ENCODE data around the gene FOS.

Gene FOS

GRCh38 chr14:75310295-75311111, 31.9 kb downstream of the FOS start:
- WGBS: 40% methylated on average over 13 of the region's 13 CpGs
- H3K27me3 ChIP-seq (ENCODE audit: insufficient read depth, low read length): no peaks in the 10 kb centered on the region
- H3K9ac ChIP-seq (ENCODE audit: low read depth, low read length): no peak overlapping the region
- peaks cover 8% of the 10 kb centered on the region; the same call in 1 of the 2 replicates for H3K4me1 ChIP-seq (ENCODE audit: insufficient read depth, low read length)
- no peaks in the 10 kb centered on the region for H3K36me3 ChIP-seq (ENCODE audit: insufficient read depth, low read length)
- no peaks in the 10 kb centered on the region for H3K9me3 ChIP-seq (ENCODE audit: insufficient read depth, low read depth, low read length)
- peak overlapping the region; percentile 62 for H3K27ac ChIP-seq (ENCODE audit: low read depth, low read length)
- H3K4me3 ChIP-seq (ENCODE audit: low read length): no peak overlapping the region

- H3K9ac ChIP-seq (ENCODE audit: low read depth, low read length): no peak overlapping the region
- H3K9me3 ChIP-seq (ENCODE audit: insufficient read depth, low read depth, low read length): no peaks in the 10 kb centered on the region
- H3K36me3 ChIP-seq (ENCODE audit: insufficient read depth, low read length): no peaks in the 10 kb centered on the region
- no peak overlapping the region for H3K27ac ChIP-seq (ENCODE audit: low read depth, low read length)
- no peaks in the 10 kb centered on the region for H3K27me3 ChIP-seq (ENCODE audit: insufficient read depth, low read length)
- peaks cover 8% of the 10 kb centered on the region; the same call in 1 of the 2 replicates for H3K4me1 ChIP-seq (ENCODE audit: insufficient read depth, low read length)
- 94% methylated on average over 4 of the region's 4 CpGs for WGBS
- no peak overlapping the region for H3K4me3 ChIP-seq (ENCODE audit: low read length)
Observed at GRCh38 chr14:75311356-75311755, 32.7 kb downstream of the FOS start.

DNA sequence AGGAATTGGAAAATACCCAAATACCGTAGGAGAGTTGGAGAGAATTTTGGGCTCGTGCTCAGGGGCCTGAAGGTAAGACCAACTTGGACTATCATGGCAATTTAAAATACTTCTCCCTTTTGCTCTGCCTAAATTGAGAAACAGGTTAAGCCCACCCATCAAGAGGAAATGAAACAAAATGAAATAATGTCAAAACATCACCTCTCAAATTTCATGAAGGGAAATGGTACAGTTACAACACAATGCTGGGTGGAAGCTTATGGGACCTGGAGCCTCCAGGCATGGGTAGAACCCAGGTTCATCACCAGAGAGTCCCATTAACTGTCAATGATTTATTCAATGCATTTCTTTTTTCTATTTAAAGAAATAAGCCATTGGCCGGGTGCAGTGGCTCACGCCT, 33.7 kb downstream of the FOS start:
- Histone ChIP-seq H3K9me3 (ENCODE audit: insufficient read depth, low read depth, low read length) (no peaks in the 10 kb centered on the region), H3K4me1 (ENCODE audit: insufficient read depth, low read length) (peaks cover 8% of the 10 kb centered on the region; the same call in 1 of the 2 replicates), H3K27ac (ENCODE audit: low read depth, low read length) (no peak overlapping the region), H3K4me3 (ENCODE audit: low read length) (no peak overlapping the region), H3K36me3 (ENCODE audit: insufficient read depth, low read length) (no peaks in the 10 kb centered on the region), H3K27me3 (ENCODE audit: insufficient read depth, low read length) (no peaks in the 10 kb centered on the region), H3K9ac (ENCODE audit: low read depth, low read length) (no peak overlapping the region)
- WGBS: 93% methylated on average over 4 of the region's 4 CpGs

- Histone ChIP-seq H3K27ac (ENCODE audit: low read depth, low read length) (no peak overlapping the region), H3K9ac (ENCODE audit: low read depth, low read length) (no peak overlapping the region), H3K36me3 (ENCODE audit: insufficient read depth, low read length) (no peaks in the 10 kb centered on the region), H3K4me1 (ENCODE audit: insufficient read depth, low read length) (peaks cover 6% of the 10 kb centered on the region; the same call in 1 of the 2 replicates), H3K27me3 (ENCODE audit: insufficient read depth, low read length) (no peaks in the 10 kb centered on the region), H3K9me3 (ENCODE audit: insufficient read depth, low read depth, low read length) (no peaks in the 10 kb centered on the region), H3K4me3 (ENCODE audit: low read length) (no peak overlapping the region)
- WGBS: 97% methylated on average over 5 of the region's 5 CpGs
Observed at GRCh38 chr14:75313294-75313693, 34.7 kb downstream of the FOS start.

DNA sequence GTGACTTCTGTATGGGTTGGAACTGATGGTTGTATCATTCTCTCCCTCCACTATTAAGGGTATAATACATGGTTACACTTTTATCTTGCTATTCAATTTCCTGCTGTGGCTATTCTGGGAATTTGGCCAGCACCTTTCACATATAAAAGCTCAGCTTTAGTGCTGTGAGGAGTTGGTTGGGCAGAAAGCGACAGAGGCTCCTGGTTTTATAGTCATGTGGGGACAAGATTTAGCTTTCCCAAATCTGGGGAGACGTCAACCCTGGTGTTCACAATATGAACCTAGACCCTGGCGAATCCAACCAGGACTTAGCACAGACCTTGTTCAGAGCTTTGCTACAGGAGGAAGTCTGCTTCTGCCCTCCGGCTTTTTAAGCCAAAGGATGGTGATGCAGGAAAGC, 36.5 kb downstream of the FOS start:
- Histone ChIP-seq H3K9me3 (ENCODE audit: insufficient read depth, low read depth, low read length) (no peaks in the 10 kb centered on the region), H3K27ac (ENCODE audit: low read depth, low read length) (no peak overlapping the region), H3K9ac (ENCODE audit: low read depth, low read length) (no peak overlapping the region), H3K4me1 (ENCODE audit: insufficient read depth, low read length) (peaks cover 5% of the 10 kb centered on the region; the same call in 1 of the 2 replicates), H3K27me3 (ENCODE audit: insufficient read depth, low read length) (no peaks in the 10 kb centered on the region), H3K4me3 (ENCODE audit: low read length) (no peak overlapping the region), H3K36me3 (ENCODE audit: insufficient read depth, low read length) (no peaks in the 10 kb centered on the region)
- 66% methylated on average over 4 of the region's 4 CpGs for WGBS

GRCh38 chr14:75317148-75317547, 38.5 kb downstream of the FOS start:
- Histone ChIP-seq H3K4me1 (ENCODE audit: insufficient read depth, low read length) (no peaks in the 10 kb centered on the region), H3K36me3 (ENCODE audit: insufficient read depth, low read length) (no peaks in the 10 kb centered on the region), H3K27ac (ENCODE audit: low read depth, low read length) (no peak overlapping the region), H3K9ac (ENCODE audit: low read depth, low read length) (no peak overlapping the region), H3K9me3 (ENCODE audit: insufficient read depth, low read depth, low read length) (no peaks in the 10 kb centered on the region), H3K4me3 (ENCODE audit: low read length) (no peak overlapping the region), H3K27me3 (ENCODE audit: insufficient read depth, low read length) (no peaks in the 10 kb centered on the region)
- 91% methylated on average over 4 of the region's 4 CpGs for WGBS

DNA sequence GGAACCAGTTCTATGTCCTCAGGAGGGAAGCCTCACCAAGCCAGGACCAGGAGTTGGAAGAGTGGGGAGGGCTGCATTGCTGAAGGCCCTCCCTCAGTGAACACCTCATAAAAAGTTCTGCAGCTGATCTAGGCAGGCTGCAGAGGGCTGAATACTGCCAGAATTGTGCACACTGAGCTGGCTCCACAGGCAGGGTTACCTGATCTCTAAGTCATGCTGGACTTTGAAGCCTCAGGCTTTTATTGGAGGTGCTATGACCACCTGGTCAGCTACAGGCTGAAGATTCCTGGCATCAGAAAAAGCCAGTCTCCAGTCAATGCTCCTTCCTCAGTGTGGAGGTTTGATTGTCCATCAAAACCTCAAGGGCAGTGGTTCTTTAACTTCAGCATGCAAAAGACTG, 39.7 kb downstream of the FOS start:
- Histone ChIP-seq H3K9ac (ENCODE audit: low read depth, low read length) (no peak overlapping the region), H3K27me3 (ENCODE audit: insufficient read depth, low read length) (no peaks in the 10 kb centered on the region), H3K4me1 (ENCODE audit: insufficient read depth, low read length) (no peaks in the 10 kb centered on the region), H3K27ac (ENCODE audit: low read depth, low read length) (no peak overlapping the region), H3K9me3 (ENCODE audit: insufficient read depth, low read depth, low read length) (no peaks in the 10 kb centered on the region), H3K36me3 (ENCODE audit: insufficient read depth, low read length) (no peaks in the 10 kb centered on the region), H3K4me3 (ENCODE audit: low read length) (no peak overlapping the region)

DNA sequence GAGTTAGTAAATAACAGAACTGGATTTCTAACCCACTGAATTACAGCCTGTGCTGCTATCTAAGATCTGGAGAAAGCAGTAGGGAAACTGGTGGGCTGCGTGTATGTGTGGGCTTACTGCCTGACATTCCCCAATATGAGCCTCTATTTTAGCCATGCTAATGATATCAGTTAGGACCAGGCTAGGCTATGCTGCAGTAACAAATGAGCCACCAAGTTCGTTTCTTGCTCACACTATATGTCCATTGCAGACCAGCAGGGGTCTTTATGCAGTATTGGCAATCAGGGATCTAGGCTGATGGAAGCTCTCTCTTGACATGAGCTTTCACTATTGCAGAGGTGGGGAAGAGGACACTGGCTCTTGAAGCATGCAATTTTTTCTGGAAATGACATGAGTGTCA, 40.4 kb downstream of the FOS start:
- no peaks in the 10 kb centered on the region for H3K27me3 ChIP-seq (ENCODE audit: insufficient read depth, low read length)
- H3K4me1 ChIP-seq (ENCODE audit: insufficient read depth, low read length): no peaks in the 10 kb centered on the region
- no peaks in the 10 kb centered on the region for H3K9me3 ChIP-seq (ENCODE audit: insufficient read depth, low read depth, low read length)
- no peak overlapping the region for H3K27ac ChIP-seq (ENCODE audit: low read depth, low read length)
- H3K4me3 ChIP-seq (ENCODE audit: low read length): no peak overlapping the region
- no peak overlapping the region for H3K9ac ChIP-seq (ENCODE audit: low read depth, low read length)
- WGBS: 90% methylated on average over 2 of the region's 2 CpGs
- H3K36me3 ChIP-seq (ENCODE audit: insufficient read depth, low read length): no peaks in the 10 kb centered on the region

DNA sequence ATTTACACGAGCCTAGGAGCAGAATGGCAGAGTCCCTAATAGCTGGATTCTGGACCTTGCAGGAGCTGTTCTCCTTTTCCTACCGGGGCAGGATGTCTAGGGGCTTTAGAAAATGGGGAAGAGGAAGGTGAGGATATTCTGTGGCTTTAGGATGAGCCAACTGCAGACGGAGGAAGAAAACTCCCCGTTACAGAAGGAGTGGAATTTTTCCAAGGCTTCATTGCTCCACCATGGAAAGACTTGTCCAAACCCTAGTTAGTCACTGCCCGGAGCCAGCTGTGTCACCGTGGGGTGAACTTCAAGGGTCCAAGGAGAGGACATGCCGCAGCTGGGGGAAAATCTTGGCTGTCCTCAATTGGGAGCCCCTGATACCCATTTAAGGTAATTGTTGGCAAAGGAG, 41.6 kb downstream of the FOS start:
- Histone ChIP-seq H3K27ac (ENCODE audit: low read depth, low read length) (no peak overlapping the region), H3K4me3 (ENCODE audit: low read length) (no peak overlapping the region), H3K9ac (ENCODE audit: low read depth, low read length) (no peak overlapping the region), H3K27me3 (ENCODE audit: insufficient read depth, low read length) (no peaks in the 10 kb centered on the region), H3K9me3 (ENCODE audit: insufficient read depth, low read depth, low read length) (no peaks in the 10 kb centered on the region), H3K4me1 (ENCODE audit: insufficient read depth, low read length) (no peaks in the 10 kb centered on the region), H3K36me3 (ENCODE audit: insufficient read depth, low read length) (no peaks in the 10 kb centered on the region)
- WGBS: 76% methylated on average over 6 of the region's 7 CpGs

DNA sequence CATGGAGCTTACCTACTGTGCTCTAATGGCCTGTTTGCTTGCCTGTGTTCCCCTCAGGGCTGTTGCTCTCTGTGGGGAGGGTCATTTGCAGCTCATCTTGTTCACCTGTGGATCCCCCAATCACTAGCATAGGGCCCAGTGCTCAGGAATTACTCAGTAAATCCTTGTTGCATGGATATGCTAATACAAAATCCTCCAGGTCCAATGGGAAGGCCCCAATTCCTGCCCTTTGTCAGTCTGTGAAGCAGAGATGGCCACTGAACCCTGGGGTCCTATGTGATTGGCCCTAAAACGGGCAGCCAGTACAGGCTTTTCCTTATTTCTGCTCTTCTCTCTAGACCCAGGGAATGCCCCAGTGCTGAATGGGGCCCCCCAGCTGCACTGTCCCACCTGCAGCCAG, 44.1 kb downstream of the FOS start:
- Histone ChIP-seq H3K36me3 (ENCODE audit: insufficient read depth, low read length) (no peaks in the 10 kb centered on the region), H3K27me3 (ENCODE audit: insufficient read depth, low read length) (no peaks in the 10 kb centered on the region), H3K9me3 (ENCODE audit: insufficient read depth, low read depth, low read length) (no peaks in the 10 kb centered on the region), H3K4me1 (ENCODE audit: insufficient read depth, low read length) (no peaks in the 10 kb centered on the region), H3K9ac (ENCODE audit: low read depth, low read length) (no peak overlapping the region), H3K4me3 (ENCODE audit: low read length) (no peak overlapping the region), H3K27ac (ENCODE audit: low read depth, low read length) (no peak overlapping the region)
- WGBS: 61% methylated on average over 1 of the region's 1 CpG

GRCh38 chr14:75323571-75323970, 44.9 kb downstream of the FOS start:
- H3K4me1 ChIP-seq (ENCODE audit: insufficient read depth, low read length): no peaks in the 10 kb centered on the region
- H3K27ac ChIP-seq (ENCODE audit: low read depth, low read length): no peak overlapping the region
- H3K27me3 ChIP-seq (ENCODE audit: insufficient read depth, low read length): no peaks in the 10 kb centered on the region
- H3K36me3 ChIP-seq (ENCODE audit: insufficient read depth, low read length): no peaks in the 10 kb centered on the region
- whole genome bisulfite sequencing: 88% methylated on average over 5 of the region's 6 CpGs
- H3K9me3 ChIP-seq (ENCODE audit: insufficient read depth, low read depth, low read length): no peaks in the 10 kb centered on the region
- no peak overlapping the region for H3K4me3 ChIP-seq (ENCODE audit: low read length)
- H3K9ac ChIP-seq (ENCODE audit: low read depth, low read length): no peak overlapping the region
